Left forelimb (tissue), 1 donor: ENCODE measurements around the gene WNT7B.

Source experiments
- DNase-seq: peaks from one replicate; pipeline ENCODE4 v3.0.0-alpha.2; 2018; ENCODE audit warnings: low spot score

WNT7B gene

DNA sequence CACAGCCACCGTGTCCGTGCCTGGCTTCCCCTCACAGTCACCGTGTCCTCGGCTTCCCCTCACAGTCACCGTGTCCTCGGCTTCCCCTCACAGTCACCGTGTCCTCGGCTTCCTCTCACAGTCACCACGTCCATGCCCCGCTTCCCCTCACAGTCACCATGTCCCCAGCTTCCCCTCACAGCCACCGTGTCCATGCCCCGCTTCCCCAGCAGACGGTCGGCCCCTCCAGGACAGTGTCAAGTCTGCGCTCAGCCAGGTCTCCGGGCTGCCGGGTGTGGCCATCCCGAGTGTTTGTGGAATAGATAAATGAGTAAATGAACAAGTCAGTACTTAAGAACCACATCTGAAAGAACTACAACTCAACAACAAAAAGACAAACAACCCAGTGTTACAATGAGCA lies 23.8 kb downstream of the WNT7B start:
- no peak for DNase-seq

DNA sequence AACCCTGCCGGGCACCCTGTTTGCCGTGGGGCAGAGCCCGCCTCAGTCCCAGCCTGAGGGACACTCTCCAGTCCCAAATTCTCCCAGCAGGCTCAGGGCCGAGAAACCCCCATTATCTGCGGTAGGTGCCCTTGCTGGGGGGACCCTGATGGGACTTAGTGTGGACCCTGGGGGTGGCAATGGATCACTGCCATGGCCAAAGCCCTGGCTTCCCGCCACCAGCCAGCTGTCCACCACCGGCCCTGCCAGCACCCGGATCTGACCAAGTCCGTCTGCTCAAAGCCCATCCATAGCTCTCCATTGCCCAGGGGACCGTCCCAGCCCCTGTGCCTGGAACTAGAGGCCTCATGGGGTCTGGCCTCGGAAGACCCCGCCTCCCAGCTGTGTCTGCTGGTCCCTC lies 24.4 kb downstream of the WNT7B start:
- no peak for DNase-seq

DNA sequence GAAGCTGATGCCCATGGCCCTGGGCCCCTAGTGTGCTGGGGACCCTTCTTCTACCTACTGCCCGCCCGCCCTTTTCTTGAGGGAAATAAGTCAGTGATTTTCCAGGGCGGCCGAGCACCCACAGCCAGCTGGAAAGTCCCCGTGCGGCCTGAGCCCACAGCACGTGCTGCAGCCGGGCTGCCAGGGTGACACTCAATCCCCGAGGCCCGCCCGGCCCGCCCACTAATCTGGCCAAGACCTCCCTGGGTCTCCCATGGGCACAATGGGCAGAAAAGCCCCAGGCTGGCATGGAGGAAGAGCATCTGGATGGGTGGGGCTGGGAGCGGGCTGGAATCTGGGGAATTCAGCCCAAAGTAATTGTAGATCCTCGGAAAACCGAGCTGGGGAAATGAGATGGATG lies 24.8 kb downstream of the WNT7B start:
- DNase-seq = no peak

DNA sequence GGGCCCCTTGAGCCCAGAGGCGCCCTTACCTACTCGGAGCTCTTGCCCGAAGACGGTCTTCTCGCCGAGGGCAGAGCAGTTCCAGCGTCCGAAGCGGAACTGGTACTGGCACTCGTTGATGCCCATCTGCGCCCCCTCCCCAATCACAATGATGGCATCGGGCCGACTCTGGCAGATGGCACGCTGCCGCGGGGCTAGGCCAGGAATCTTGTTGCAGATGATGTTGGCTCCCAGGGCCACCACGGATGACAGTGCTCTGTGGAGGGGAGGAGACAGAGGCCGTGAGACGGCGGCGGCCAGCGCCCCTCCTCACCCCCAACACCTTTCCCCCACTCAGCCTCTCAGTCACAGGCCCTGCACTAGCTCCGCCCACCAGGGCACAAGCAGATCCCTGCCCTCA lies 27.1 kb downstream of the WNT7B start:
- no peak for DNase-seq

DNA sequence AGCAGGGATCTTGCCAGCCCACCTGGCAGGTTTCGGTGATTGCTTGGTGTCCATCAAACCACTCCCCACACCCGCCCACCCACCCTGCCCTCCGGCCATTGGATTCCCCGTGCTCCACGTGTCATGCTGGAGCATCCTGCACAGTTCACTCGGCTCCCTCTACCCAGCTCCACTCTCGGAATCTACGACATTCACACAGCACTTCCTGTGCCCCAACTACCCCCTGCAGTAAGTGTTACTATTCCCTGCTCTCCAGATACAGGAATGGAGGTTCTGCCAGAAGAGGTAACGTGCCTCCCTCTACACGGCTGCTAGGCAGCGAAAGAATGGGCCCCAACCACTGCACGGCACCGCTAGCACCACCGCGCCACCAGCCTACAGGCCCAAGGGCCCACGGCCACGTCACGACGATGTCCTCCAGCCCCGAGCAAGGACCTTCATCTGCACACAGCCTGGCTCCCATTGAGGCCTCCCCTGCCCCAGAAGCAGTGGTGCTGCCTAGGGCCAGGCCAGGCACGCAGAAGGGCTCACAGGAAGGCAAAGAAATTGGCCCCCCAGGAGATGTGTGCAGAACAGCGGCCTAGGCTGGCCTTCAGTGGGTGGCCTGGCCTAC lies 27.6 kb downstream of the WNT7B start:
- no peak for DNase-seq

- DNase-seq = no peak
Measured at GRCh38 chr22:45948081-45948648, 28.8 kb downstream of the WNT7B start.

- no peak for DNase-seq
Measured at GRCh38 chr22:45946805-45947600, 30.0 kb downstream of the WNT7B start.

DNA sequence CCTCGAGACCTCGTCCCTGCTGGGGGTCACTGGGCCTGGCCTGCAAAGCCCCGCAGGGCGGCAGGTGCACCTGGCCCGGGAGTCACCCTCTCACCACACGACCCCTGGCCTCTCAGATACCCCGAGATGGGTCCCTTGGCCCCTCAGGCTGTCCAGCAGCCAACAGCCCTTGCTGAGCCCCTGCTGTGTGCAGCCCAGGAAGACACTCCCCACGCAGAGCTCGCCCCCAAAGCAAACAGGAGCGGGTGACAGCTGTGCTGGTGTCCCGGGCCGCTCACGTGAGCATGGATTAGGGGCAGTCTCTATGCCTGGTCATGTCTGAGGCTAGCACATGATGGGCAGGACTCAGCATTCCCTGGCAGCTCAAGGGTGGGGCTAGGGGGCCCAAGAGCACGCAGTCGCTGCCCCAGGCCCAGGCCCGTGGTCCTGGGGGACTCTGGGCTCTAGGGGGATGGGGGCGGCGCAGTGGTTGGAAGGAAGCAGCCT lies 31.3 kb downstream of the WNT7B start:
- DNase-seq = no peak

- no peak for DNase-seq
Measured at GRCh38 chr22:45942787-45943493, 34.0 kb downstream of the WNT7B start.

DNA sequence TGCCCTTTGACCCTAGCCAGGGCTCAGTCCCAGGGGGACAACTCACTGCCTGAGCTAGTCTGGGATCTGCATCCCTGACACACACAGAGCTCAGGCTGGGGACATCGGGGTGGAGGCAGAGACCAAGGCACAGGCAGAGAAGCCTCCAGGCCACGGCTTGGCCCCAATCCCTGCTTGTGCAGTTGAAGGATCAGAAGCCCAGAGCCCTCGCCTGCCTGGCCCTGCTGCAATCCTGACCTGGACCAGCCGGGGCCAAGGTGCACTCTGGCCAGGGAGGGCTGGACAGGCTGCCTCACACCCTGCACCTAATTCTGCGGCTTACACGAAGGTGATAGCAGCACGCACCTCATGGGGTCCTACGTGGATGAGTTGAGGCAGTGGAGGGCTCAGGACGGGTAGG lies 34.6 kb downstream of the WNT7B start:
- no peak for DNase-seq

- DNase-seq = no peak
Measured at GRCh38 chr22:45938913-45939312, 38.0 kb downstream of the WNT7B start.

- DNase-seq = no peak
Measured at GRCh38 chr22:45937960-45938359, 39.0 kb downstream of the WNT7B start.

GRCh38 chr22:45935573-45935972 lies 41.4 kb downstream of the WNT7B start:
- DNase-seq = no peak

DNA sequence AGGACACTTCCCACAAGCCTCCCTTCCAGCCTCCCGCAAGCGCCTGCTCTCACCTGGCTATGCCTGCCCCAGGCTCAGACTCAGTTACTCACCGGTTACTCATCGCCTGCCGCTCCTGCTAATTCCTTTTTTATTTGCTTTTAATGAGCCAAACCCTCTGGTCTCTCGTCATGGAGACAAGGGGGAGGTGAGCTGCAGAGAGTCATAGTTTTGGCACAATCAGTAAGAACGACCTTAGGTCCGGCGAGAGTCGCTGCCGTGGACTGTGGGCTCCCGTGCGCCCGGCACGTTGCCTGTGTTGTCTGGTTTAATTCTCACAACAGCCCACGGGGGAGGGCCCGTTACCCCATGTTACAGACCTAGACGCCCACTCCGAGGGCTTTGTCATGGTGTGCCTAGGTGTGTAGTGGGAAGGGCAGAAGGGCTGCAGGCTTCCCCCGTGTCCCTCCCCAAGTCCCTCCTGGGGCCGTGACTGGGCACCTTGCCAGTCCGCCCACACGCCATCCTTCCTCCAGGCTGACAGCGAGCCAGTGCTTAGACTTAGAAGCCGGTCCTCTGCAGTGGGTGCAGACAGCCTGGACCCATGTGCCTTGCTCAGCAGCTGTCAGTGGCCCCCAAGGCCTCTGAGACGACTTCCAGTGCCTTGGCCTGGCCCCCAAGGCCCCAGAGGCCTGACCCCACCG lies 42.2 kb downstream of the WNT7B start:
- no peak for DNase-seq

DNA sequence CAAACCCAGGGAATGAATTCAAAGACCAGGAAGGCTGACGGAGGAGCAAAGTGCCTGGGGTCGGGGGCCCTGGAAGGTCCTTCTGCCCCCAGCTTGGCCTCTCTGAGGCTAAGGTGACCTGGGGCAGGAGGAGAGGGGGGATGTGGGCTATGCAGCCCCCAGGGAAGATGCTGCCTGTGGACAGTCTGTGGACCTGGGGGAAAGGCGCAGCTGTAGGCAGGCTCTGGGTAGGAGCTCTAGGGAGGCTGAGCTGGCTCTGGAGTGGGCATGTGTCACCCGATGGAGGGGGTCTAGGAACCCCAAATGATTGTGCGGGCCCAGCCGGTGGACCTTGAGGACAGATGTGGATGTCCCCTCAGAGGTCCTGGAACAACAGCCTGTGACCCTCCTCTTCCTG lies 42.8 kb downstream of the WNT7B start:
- no peak for DNase-seq

DNA sequence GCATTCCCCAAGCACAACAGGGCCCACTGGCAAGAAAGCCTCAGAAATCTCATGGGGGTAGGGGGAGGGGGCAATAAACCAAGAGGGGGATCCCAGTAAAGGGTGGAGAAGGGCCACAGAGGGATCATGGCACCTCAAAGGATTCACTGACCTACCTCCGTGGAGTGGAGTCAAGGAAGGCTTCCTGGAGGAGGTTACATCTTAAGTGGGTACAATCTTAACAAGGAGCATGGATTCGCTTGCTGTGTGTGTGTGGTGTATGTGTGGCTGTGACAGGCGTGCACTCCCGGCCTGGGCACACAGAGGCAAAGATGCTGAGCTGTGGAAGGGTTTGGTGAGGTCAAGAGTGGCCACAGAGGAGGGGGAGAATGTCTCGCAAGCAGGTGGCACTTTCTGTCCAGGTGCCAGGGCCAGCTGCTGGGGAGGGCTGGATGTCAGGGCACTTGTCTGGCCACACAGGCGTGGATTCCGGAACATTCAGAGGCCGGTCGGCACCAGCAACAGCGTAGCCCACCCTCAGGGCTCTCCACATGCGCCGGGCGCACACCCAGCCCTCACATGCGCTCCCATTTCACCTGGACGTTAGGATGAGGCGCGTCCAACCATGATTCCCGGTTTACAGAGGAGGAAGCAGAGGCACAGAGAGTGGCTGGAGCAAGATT lies 43.3 kb downstream of the WNT7B start:
- no peak for DNase-seq

- no peak for DNase-seq
Measured at GRCh38 chr22:45932071-45932470, 44.9 kb downstream of the WNT7B start.

GRCh38 chr22:45931042-45931441 lies 45.9 kb downstream of the WNT7B start:
- no peak for DNase-seq

DNA sequence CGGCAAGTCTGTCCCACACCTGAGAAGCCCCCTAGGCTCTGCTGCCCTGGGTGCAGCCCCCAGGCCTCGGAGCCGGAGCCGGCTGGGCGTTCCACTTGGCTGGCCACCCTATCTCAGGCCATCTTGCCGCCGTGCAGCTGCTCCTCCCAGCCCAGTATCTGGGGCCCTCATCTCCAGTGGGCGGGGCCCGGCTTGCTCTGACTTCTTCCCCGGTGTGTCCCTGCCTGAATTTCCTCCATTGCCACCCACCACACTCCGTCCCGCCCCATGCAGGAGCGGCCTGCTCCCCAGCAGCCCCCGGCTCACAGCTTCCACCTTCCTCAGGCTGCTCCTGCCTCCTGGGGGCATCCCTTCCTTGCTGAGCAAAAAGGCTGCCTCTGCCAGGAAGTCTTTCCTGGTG lies 46.6 kb downstream of the WNT7B start:
- no peak for DNase-seq

DNA sequence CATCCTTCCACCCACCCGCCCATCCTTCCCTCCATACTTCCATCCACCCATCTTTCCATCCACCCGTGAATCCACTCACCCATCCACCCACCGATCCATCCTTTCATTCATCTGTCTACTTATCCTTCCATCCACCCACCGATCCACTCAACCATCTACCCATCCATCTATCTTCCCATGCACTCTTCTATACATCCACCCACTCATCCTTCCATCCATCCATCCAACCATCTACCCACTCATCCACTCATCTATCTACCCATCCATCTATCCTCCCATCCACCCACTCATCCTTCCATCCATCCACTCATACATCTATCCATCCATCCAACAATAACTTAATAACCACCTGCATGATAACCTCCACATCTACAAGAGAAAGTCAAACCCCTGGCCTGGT lies 47.3 kb downstream of the WNT7B start:
- no peak for DNase-seq

GRCh38 chr22:45928726-45929368 lies 48.1 kb downstream of the WNT7B start:
- DNase-seq = no peak
